ENCODE data around the gene SFMBT2.

SFMBT2 gene

DNA sequence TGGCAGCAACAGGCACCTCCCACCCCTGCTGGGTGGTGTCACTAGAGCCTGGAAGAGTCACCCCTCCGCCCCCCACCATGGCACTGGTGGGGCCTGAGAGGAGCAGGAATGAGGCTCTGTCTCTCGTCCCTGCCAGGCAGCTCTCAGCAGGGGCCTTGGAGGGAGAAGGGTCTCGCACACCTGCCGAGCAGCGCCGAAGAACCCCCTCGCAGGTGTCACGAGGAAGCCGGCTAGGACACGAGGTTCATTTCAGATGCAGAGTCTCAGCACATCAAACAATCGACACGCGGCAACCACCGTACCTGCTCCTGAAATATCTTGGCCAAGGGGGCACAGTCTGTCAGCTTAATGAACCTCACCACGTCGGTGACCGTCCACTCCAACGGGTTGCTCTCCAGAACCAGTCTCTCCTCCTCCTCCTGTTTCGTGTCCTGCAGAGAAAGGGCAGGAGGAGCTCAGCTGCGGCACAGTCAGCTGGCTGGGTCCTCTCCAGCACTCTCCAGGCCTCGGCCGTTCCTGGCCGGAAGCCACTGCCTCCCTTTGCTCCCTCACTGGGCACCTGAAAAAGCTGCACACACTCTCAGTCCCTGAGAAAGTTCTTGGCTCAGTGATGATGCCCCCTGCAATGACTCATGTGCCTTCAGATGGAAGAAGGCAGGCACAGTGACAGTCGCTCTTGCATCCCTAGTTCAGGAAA lies 240.1 kb downstream of the SFMBT2 start:
- Histone ChIP-seq H3K4me3 (ENCODE audit: low read depth in 1 of 2, low read length in 2 of 2) (no peak overlapping the region), H3K4me1 (ENCODE audit: control insufficient read depth in 1 of 2, insufficient read depth in 2 of 2, low read length in 2 of 2) (no peaks in the 10 kb centered on the region), H3K27ac (ENCODE audit: low read length) (no peak overlapping the region), H3K9me3 (ENCODE audit: control insufficient read depth in 1 of 2, low read length in 2 of 2) (no peaks in the 10 kb centered on the region), H3K27me3 (ENCODE audit: low read depth, low read length) (no peaks in the 10 kb centered on the region), H3K36me3 (ENCODE audit: control insufficient read depth in 1 of 2, insufficient read depth in 2 of 2, low read length in 2 of 2) (peaks cover 10 to 14% of the 10 kb centered on the region in 2 donors)

DNA sequence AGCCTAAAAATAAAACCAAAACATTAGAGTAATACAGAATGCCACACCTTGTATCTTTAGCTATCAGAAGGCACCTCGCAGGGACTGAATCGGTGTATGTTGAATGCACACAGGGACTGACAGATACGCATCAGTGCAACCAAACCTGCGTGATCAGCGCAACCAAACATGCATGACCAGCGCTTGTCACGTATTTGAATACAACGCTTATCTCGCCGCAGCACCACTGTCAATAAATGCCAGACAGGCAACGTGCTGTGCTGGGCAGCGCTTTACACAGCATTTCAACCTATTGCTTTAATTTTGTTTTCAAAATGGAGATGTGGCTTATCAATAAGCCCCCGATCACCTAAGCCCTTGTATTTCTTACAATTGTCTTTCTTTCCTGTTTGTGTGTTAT lies 242.4 kb downstream of the SFMBT2 start:
- no peak overlapping the region for H3K27ac ChIP-seq (ENCODE audit: low read length)
- peaks cover 9 to 10% of the 10 kb centered on the region in 2 donors for H3K36me3 ChIP-seq (ENCODE audit: control insufficient read depth in 1 of 2, insufficient read depth in 2 of 2, low read length in 2 of 2)
- H3K27me3 ChIP-seq (ENCODE audit: low read depth, low read length), result no peaks in the 10 kb centered on the region
- no peaks in the 10 kb centered on the region for H3K9me3 ChIP-seq (ENCODE audit: control insufficient read depth in 1 of 2, low read length in 2 of 2)
- H3K4me3 ChIP-seq (ENCODE audit: low read depth in 1 of 2, low read length in 2 of 2), result no peak overlapping the region
- no peaks in the 10 kb centered on the region for H3K4me1 ChIP-seq (ENCODE audit: control insufficient read depth in 1 of 2, insufficient read depth in 2 of 2, low read length in 2 of 2)

DNA sequence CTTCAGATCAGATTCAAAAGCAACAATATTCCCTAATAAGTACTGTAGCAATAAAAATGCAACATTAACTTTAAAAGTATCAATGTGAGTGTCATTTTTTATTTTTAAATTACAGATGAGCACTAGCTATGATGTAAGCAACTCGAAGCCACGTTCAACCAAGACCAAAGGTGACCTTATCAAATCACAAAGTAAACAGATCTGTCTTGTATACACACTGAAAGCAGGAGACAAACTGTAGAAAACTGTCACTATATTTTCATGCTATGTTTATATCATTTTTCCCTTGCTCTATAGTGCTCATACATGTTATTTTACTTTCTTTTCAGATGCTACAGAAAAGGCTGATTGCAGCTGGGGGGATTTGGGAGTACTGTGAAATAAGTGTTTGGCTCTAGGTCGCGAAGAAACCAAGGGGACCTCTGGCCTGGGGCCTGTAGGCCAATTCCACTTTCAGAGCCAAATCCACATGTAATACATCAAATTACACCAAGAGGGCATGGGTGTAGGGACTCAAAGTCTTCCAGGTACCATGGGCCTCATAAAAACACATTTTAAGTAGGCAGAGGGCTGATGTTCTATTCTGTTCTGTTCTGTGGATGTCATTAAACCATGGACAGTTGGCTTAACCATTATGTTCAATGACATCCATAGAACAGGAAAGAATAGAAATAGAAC lies 245.2 kb downstream of the SFMBT2 start:
- Histone ChIP-seq H3K36me3 (ENCODE audit: control insufficient read depth in 1 of 2, insufficient read depth in 2 of 2, low read length in 2 of 2) (peaks cover 0 to 14% of the 10 kb centered on the region in 2 donors), H3K9me3 (ENCODE audit: control insufficient read depth in 1 of 2, low read length in 2 of 2) (no peaks in the 10 kb centered on the region), H3K4me1 (ENCODE audit: control insufficient read depth in 1 of 2, insufficient read depth in 2 of 2, low read length in 2 of 2) (no peaks in the 10 kb centered on the region), H3K27ac (ENCODE audit: low read length) (no peak overlapping the region), H3K4me3 (ENCODE audit: low read depth in 1 of 2, low read length in 2 of 2) (no peak overlapping the region), H3K27me3 (ENCODE audit: low read depth, low read length) (no peaks in the 10 kb centered on the region)

DNA sequence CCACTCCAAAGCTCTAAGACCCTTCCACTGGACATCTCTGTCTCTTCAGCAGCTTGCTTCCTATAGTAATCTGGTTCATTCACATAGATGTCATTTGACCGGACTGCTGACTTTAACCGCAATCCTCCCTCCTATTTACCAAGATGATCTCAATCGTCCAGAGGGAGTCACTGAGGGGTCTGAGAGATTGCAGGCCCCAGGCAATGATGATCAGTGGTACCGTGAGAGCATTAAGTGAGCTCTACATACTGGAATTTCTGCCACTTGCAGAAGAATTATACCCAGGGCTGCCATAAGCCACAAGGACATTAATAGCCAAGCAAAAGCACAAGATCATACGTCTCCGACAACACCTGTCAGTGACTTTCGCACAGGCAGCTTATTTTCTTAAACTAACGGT lies 245.9 kb downstream of the SFMBT2 start:
- H3K4me1 ChIP-seq (ENCODE audit: control insufficient read depth in 1 of 2, insufficient read depth in 2 of 2, low read length in 2 of 2), result no peaks in the 10 kb centered on the region
- H3K27ac ChIP-seq (ENCODE audit: low read length), result no peak overlapping the region
- H3K9me3 ChIP-seq (ENCODE audit: control insufficient read depth in 1 of 2, low read length in 2 of 2), result no peaks in the 10 kb centered on the region
- H3K27me3 ChIP-seq (ENCODE audit: low read depth, low read length), result no peaks in the 10 kb centered on the region
- peaks cover 0 to 13% of the 10 kb centered on the region in 2 donors for H3K36me3 ChIP-seq (ENCODE audit: control insufficient read depth in 1 of 2, insufficient read depth in 2 of 2, low read length in 2 of 2)
- no peak overlapping the region for H3K4me3 ChIP-seq (ENCODE audit: low read depth in 1 of 2, low read length in 2 of 2)

DNA sequence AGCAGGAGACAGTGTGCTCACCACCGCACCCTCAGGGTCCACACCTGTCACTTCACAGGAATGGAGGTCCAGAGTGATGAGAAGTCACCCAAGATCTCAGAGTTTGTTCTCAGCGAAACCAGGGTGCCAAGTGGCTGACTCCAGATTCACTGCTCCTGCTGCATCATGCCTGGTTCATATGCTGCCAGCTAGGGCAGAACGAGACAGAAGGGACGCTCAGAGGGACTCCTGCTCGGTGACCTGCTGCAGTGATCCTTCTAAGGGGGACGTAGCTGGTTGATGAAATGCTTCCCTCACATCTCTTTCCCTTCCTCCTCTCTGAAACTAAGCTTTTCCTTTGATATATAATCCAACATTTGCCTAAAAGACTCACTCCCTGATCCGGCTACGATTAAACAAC lies 248.5 kb downstream of the SFMBT2 start:
- Histone ChIP-seq H3K4me1 (ENCODE audit: control insufficient read depth in 1 of 2, insufficient read depth in 2 of 2, low read length in 2 of 2) (no peaks in the 10 kb centered on the region), H3K4me3 (ENCODE audit: low read depth in 1 of 2, low read length in 2 of 2) (no peak overlapping the region), H3K27ac (ENCODE audit: low read length) (no peak overlapping the region)

DNA sequence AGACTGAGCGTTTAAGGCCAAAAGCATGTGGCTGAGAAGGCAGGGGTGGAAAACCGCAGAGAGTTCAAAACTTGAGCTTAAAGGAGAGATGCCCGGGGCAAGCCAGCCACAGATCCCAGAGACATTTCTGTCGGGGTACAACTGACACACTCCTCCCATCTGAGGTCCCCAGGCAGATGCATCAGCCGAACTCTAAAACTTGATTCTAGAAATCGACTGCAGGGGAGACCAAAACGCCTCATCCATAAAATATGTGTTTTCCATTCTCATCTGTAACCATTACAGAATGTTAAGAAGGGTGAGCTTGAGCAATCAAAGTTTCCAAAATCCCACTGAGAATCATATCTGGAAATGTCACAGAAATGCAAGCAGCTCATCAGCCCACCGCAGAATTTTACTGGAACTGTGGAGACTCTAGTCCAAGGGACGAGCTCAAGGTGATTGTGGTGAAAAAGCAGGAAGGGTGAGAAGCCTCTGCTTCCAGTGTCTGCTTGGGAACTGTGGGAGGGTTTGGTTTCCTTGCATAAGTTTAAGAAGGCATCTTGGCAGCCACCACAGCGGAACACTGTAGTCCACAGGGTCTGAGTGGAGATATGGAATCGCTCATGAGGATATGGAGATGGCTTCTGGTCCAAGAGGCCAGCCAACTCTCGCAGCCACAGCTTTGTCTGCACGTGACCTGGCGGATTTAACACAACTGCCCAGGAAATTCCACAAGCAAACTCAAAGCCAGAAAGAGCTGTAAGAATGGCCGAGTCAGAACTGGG lies 249.2 kb downstream of the SFMBT2 start:
- H3K9me3 ChIP-seq (ENCODE audit: control insufficient read depth in 1 of 2, low read length in 2 of 2), result no peaks in the 10 kb centered on the region
- peaks cover 0 to 7% of the 10 kb centered on the region in 2 donors for H3K36me3 ChIP-seq (ENCODE audit: control insufficient read depth in 1 of 2, insufficient read depth in 2 of 2, low read length in 2 of 2)
- H3K4me3 ChIP-seq (ENCODE audit: low read depth in 1 of 2, low read length in 2 of 2), result no peak overlapping the region
- H3K27me3 ChIP-seq (ENCODE audit: low read depth, low read length), result no peaks in the 10 kb centered on the region
- no peaks in the 10 kb centered on the region for H3K4me1 ChIP-seq (ENCODE audit: control insufficient read depth in 1 of 2, insufficient read depth in 2 of 2, low read length in 2 of 2)
- H3K27ac ChIP-seq (ENCODE audit: low read length), result no peak overlapping the region

More for the DNA sequence above, 248.5 kb downstream of the SFMBT2 start:
- Histone ChIP-seq H3K9me3 (ENCODE audit: control insufficient read depth in 1 of 2, low read length in 2 of 2) (no peaks in the 10 kb centered on the region), H3K36me3 (ENCODE audit: control insufficient read depth in 1 of 2, insufficient read depth in 2 of 2, low read length in 2 of 2) (peaks cover 0 to 7% of the 10 kb centered on the region in 2 donors), H3K27me3 (ENCODE audit: low read depth, low read length) (no peaks in the 10 kb centered on the region)

DNA sequence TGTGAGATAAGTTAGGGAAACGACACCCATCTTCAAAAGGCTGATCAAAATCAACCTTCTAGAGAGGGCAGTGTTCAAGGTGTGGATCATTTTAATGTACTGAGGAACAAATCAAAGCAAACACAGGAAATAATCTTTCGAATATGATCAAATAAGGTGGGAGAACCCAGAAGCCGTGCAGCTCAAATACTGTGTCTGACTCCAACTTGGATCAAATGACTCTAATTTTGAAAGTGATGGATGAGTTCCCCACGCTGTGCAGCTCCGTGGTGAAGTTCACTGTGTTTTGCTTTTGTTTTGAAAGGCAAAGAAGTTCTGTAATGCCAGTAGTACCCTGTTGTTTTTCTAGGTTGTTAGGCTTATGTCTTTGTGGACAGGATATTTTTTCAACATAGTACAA lies 250.9 kb downstream of the SFMBT2 start:
- no peak overlapping the region for H3K27ac ChIP-seq (ENCODE audit: low read length)
- no peak overlapping the region for H3K4me3 ChIP-seq (ENCODE audit: low read depth in 1 of 2, low read length in 2 of 2)
- H3K36me3 ChIP-seq (ENCODE audit: control insufficient read depth in 1 of 2, insufficient read depth in 2 of 2, low read length in 2 of 2), result peaks cover 0 to 7% of the 10 kb centered on the region in 2 donors
- no peaks in the 10 kb centered on the region for H3K27me3 ChIP-seq (ENCODE audit: low read depth, low read length)
- H3K4me1 ChIP-seq (ENCODE audit: control insufficient read depth in 1 of 2, insufficient read depth in 2 of 2, low read length in 2 of 2), result no peaks in the 10 kb centered on the region
- no peaks in the 10 kb centered on the region for H3K9me3 ChIP-seq (ENCODE audit: control insufficient read depth in 1 of 2, low read length in 2 of 2)

DNA sequence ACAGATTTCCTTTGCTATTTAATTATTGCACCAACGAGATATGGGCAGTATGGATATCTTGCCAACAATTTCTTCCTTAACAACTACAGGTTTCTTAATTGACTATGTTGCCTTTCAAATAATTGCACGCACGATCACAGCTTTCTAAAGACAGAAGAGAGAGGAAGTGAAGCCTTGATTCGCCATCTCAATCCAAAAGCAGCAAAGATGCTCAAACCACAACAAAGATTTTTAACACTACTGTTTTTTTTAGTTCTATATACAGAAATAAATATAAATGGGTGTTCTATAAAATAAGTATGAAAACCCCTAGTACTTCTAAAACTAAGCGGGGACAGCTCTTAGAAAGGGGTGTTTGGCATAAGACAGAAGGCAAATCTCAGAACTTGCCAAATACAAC lies 251.3 kb downstream of the SFMBT2 start:
- Histone ChIP-seq H3K36me3 (ENCODE audit: control insufficient read depth in 1 of 2, insufficient read depth in 2 of 2, low read length in 2 of 2) (peaks cover 0 to 7% of the 10 kb centered on the region in 2 donors), H3K27ac (ENCODE audit: low read length) (no peak overlapping the region), H3K4me3 (ENCODE audit: low read depth in 1 of 2, low read length in 2 of 2) (no peak overlapping the region), H3K27me3 (ENCODE audit: low read depth, low read length) (no peaks in the 10 kb centered on the region), H3K9me3 (ENCODE audit: control insufficient read depth in 1 of 2, low read length in 2 of 2) (no peaks in the 10 kb centered on the region), H3K4me1 (ENCODE audit: control insufficient read depth in 1 of 2, insufficient read depth in 2 of 2, low read length in 2 of 2) (no peaks in the 10 kb centered on the region)

DNA sequence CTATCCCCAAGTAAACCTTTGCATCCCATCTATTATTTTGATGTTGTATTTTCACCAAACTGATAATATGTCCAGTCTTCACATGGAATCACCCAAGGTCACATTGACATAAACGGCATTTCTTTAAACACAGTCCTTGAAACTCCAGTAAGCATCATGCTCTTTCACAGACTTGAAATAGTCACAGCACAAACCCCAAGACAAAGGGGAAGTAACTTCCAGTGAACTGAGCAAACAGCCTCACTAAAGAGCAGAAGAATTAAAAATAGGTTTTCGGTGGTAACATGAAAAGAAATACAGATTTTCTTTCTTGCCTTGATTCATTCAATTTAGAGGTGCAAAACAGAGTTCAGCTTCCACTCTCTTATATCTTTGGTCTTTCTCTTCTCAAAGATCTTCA lies 253.7 kb downstream of the SFMBT2 start:
- Histone ChIP-seq H3K9me3 (ENCODE audit: control insufficient read depth in 1 of 2, low read length in 2 of 2) (no peaks in the 10 kb centered on the region), H3K4me1 (ENCODE audit: control insufficient read depth in 1 of 2, insufficient read depth in 2 of 2, low read length in 2 of 2) (no peaks in the 10 kb centered on the region), H3K27me3 (ENCODE audit: low read depth, low read length) (no peaks in the 10 kb centered on the region), H3K27ac (ENCODE audit: low read length) (no peak overlapping the region), H3K4me3 (ENCODE audit: low read depth in 1 of 2, low read length in 2 of 2) (no peak overlapping the region), H3K36me3 (ENCODE audit: control insufficient read depth in 1 of 2, insufficient read depth in 2 of 2, low read length in 2 of 2) (no peaks in the 10 kb centered on the region)

DNA sequence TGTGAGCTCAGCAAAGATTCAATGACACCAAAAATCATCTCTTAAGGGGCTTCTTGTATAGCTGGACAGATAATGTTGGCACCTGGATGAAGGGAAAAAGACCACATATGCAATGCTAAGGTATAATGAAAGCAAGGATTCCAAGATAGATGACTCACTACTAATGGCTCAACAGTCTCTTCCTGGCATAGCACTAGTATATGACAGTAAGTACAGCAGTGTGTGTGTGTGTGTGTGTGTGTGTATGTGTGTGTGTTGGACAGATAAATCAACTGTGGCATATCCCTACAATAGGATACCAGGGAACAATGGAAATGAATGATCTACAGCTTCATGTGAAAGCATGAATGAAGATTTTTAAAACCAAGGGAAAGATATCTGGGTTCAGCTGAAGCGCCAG lies 257.1 kb downstream of the SFMBT2 start:
- Histone ChIP-seq H3K36me3 (ENCODE audit: control insufficient read depth in 1 of 2, insufficient read depth in 2 of 2, low read length in 2 of 2) (no peaks in the 10 kb centered on the region), H3K27ac (ENCODE audit: low read length) (no peak overlapping the region), H3K27me3 (ENCODE audit: low read depth, low read length) (no peaks in the 10 kb centered on the region), H3K4me3 (ENCODE audit: low read depth in 1 of 2, low read length in 2 of 2) (no peak overlapping the region), H3K4me1 (ENCODE audit: control insufficient read depth in 1 of 2, insufficient read depth in 2 of 2, low read length in 2 of 2) (no peaks in the 10 kb centered on the region), H3K9me3 (ENCODE audit: control insufficient read depth in 1 of 2, low read length in 2 of 2) (no peaks in the 10 kb centered on the region)

DNA sequence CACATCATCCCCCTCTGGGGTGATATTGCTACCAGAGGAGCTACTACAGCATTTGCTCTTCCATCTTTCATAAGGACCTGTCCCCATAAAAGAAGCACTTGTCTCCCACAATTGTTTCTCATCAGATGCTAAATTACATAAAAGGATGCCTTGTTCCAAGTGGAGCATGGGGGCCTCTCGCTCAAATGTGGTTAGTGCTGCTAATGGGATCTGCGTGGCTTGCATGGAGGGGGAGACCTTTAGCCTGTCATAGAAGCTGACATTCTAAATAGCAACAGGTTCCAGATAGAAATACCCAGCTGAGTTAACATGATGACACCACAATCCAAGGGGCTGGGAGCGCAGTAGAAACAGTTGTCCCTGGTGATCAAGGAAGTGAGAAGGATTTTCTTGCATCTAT lies 257.9 kb downstream of the SFMBT2 start:
- Histone ChIP-seq H3K36me3 (ENCODE audit: control insufficient read depth in 1 of 2, insufficient read depth in 2 of 2, low read length in 2 of 2) (no peaks in the 10 kb centered on the region), H3K9me3 (ENCODE audit: control insufficient read depth in 1 of 2, low read length in 2 of 2) (no peaks in the 10 kb centered on the region), H3K27me3 (ENCODE audit: low read depth, low read length) (no peaks in the 10 kb centered on the region), H3K4me3 (ENCODE audit: low read depth in 1 of 2, low read length in 2 of 2) (no peak overlapping the region), H3K27ac (ENCODE audit: low read length) (no peak overlapping the region), H3K4me1 (ENCODE audit: control insufficient read depth in 1 of 2, insufficient read depth in 2 of 2, low read length in 2 of 2) (no peaks in the 10 kb centered on the region)

All from muscle layer of duodenum (tissue), 2 donors.